ENCODE data around the gene FREM3.

DNA sequence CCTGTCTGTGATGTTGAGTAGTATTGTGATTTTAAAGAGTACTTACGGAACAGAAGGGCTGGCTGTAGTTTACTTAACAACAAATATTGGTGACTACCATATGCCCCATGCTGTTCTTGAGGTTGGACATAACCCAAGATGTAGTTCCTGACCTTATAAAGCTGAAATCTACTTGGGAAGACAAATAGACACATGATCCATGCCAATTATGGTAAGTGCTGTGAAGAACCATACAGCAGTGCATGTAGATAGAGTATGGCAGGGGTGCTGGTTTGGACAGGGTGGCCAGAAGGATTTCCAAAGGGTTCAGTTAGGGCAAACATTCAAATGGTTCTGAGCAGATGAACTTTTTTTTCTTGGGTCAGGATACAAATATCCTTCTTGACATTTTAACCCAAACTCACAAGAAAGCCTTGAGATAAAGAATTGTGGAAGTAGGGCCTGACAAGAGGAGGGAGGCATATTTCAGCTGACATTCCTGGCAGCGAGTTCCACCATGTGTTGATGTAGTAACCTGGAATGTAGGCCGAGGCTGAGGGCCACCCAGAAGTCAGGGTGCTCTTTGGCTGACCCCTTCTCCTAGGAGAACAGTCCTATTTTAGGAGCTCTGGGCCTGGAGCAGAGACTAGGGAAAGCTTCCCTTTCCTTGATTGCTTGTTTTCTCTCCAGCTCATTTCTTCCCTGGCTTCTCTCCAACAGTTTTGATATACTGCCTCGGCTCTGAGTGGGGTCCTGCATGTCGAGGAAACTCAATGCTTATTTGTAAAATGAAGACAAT lies 74.2 kb downstream of the FREM3 start:
- TF ChIP-seq, protein P1, sequence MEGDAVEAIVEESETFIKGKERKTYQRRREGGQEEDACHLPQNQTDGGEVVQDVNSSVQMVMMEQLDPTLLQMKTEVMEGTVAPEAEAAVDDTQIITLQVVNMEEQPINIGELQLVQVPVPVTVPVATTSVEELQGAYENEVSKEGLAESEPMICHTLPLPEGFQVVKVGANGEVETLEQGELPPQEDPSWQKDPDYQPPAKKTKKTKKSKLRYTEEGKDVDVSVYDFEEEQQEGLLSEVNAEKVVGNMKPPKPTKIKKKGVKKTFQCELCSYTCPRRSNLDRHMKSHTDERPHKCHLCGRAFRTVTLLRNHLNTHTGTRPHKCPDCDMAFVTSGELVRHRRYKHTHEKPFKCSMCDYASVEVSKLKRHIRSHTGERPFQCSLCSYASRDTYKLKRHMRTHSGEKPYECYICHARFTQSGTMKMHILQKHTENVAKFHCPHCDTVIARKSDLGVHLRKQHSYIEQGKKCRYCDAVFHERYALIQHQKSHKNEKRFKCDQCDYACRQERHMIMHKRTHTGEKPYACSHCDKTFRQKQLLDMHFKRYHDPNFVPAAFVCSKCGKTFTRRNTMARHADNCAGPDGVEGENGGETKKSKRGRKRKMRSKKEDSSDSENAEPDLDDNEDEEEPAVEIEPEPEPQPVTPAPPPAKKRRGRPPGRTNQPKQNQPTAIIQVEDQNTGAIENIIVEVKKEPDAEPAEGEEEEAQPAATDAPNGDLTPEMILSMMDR (IDR thresholded peaks at IDR 0.05) = no peak
- TF ChIP-seq GATA2 (CRISPR knock-in tag; IDR thresholded peaks at IDR 0.05) (no peak), POLR2AphosphoS5 (IDR thresholded peaks at IDR 0.05; ENCODE audit: low read depth, low read length) (no peak), RCOR1 (IDR thresholded peaks at IDR 0.05; ENCODE audit: low read length) (no peak), EZH2phosphoT487 (IDR thresholded peaks at IDR 0.05; ENCODE audit: borderline replicate concordance, low read depth) (no peak), RFX5 (IDR thresholded peaks at IDR 0.05; ENCODE audit: low read length) (no peak), RAD21 (IDR thresholded peaks at IDR 0.05; ENCODE audit: low read length) (no peak), NRF1 (IDR thresholded peaks at IDR 0.05; ENCODE audit: low read depth, low read length) (no peak), NFIC (IDR thresholded peaks at IDR 0.05; ENCODE audit: borderline replicate concordance) (peak; percentile 26; the same call in 1 of the 2 replicates), SIN3A (IDR thresholded peaks at IDR 0.05; ENCODE audit: borderline replicate concordance, low read depth, low read length) (no peak)
- TF ChIP-seq, protein P2, sequence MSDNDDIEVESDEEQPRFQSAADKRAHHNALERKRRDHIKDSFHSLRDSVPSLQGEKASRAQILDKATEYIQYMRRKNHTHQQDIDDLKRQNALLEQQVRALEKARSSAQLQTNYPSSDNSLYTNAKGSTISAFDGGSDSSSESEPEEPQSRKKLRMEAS (IDR thresholded peaks at IDR 0.05; ENCODE audit: low read depth) = no peak
- TF ChIP-seq, protein P3, sequence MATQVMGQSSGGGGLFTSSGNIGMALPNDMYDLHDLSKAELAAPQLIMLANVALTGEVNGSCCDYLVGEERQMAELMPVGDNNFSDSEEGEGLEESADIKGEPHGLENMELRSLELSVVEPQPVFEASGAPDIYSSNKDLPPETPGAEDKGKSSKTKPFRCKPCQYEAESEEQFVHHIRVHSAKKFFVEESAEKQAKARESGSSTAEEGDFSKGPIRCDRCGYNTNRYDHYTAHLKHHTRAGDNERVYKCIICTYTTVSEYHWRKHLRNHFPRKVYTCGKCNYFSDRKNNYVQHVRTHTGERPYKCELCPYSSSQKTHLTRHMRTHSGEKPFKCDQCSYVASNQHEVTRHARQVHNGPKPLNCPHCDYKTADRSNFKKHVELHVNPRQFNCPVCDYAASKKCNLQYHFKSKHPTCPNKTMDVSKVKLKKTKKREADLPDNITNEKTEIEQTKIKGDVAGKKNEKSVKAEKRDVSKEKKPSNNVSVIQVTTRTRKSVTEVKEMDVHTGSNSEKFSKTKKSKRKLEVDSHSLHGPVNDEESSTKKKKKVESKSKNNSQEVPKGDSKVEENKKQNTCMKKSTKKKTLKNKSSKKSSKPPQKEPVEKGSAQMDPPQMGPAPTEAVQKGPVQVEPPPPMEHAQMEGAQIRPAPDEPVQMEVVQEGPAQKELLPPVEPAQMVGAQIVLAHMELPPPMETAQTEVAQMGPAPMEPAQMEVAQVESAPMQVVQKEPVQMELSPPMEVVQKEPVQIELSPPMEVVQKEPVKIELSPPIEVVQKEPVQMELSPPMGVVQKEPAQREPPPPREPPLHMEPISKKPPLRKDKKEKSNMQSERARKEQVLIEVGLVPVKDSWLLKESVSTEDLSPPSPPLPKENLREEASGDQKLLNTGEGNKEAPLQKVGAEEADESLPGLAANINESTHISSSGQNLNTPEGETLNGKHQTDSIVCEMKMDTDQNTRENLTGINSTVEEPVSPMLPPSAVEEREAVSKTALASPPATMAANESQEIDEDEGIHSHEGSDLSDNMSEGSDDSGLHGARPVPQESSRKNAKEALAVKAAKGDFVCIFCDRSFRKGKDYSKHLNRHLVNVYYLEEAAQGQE (IDR thresholded peaks at IDR 0.05; ENCODE audit: low read depth, low read length) = no peak
- TF ChIP-seq, protein P4, sequence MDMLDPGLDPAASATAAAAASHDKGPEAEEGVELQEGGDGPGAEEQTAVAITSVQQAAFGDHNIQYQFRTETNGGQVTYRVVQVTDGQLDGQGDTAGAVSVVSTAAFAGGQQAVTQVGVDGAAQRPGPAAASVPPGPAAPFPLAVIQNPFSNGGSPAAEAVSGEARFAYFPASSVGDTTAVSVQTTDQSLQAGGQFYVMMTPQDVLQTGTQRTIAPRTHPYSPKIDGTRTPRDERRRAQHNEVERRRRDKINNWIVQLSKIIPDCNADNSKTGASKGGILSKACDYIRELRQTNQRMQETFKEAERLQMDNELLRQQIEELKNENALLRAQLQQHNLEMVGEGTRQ (IDR thresholded peaks at IDR 0.05; ENCODE audit: borderline replicate concordance, low read depth, low read length) = no peak
- TF ChIP-seq, protein P5, sequence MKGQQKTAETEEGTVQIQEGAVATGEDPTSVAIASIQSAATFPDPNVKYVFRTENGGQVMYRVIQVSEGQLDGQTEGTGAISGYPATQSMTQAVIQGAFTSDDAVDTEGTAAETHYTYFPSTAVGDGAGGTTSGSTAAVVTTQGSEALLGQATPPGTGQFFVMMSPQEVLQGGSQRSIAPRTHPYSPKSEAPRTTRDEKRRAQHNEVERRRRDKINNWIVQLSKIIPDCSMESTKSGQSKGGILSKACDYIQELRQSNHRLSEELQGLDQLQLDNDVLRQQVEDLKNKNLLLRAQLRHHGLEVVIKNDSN (IDR thresholded peaks at IDR 0.05; ENCODE audit: borderline replicate concordance, low read depth) = no peak

All from SK-N-SH (cell line).